HepG2 (cell line): ENCODE results near the gene CCDC117. TPM values are rescaled to one million over a fixed set of nuclear protein-coding genes. Genes with fewer than 3 reads are reported as not detected.
A peak's percentile ranks its signal among the peaks of the same experiment; 100 is the strongest.

Experiments
- AFF4 ChIP-seq: sonication (generic); formaldehyde crosslinking; IDR thresholded peaks from 2 replicates; pipeline ENCODE4 v1.4.0; 2020; ENCODE audit warnings: missing genetic modification reagents
- ELF3 ChIP-seq: IDR thresholded peaks from 2 replicates; pipeline ENCODE4 v1.6.1; 2016; ENCODE audit warnings: missing genetic modification reagents, missing compliant biosample characterization
- GATAD1 ChIP-seq: IDR thresholded peaks from 2 replicates; pipeline ENCODE4 v1.6.1; 2016; ENCODE audit warnings: missing genetic modification reagents, missing compliant biosample characterization
- GRHL1 ChIP-seq: sonication (generic); formaldehyde crosslinking; conservative IDR thresholded peaks from 2 replicates; pipeline ENCODE4 v1.8.0; 2022; ENCODE audit warnings: missing genetic modification reagents
- HDAC1 ChIP-seq: sonication (generic); formaldehyde crosslinking; IDR thresholded peaks from 2 replicates; pipeline ENCODE4 v1.5.1; 2020; ENCODE audit warnings: mild to moderate bottlenecking, missing genetic modification reagents
- HNRNPUL1 ChIP-seq: fragments of 200-400 bp; formaldehyde crosslinking; IDR thresholded peaks from 2 replicates; pipeline ENCODE4 v1.6.1; 2017; ENCODE audit warnings: low read depth, mild to moderate bottlenecking, low read length, moderate library complexity
- HOMEZ ChIP-seq: IDR thresholded peaks from 2 replicates; pipeline ENCODE4 v1.6.1; 2016; ENCODE audit warnings: low read depth
- HOXA3 ChIP-seq: sonication (generic); formaldehyde crosslinking; IDR thresholded peaks from 2 replicates; pipeline ENCODE4 v1.5.0; 2020; ENCODE audit warnings: missing genetic modification reagents
- MBNL3 ChIP-seq: fragments of 250-450 bp; sonication (Bioruptor Pico); conservative IDR thresholded peaks from 2 replicates; pipeline ENCODE4 v1.8.0; 2022; ENCODE audit warnings: mild to moderate bottlenecking, inconsistent platforms
- TEAD3 ChIP-seq: optimal IDR thresholded peaks from 2 replicates; pipeline ENCODE3; 2016; ENCODE audit warnings: borderline replicate concordance
- TRIM22 ChIP-seq: fragments of 450-650 bp; IDR thresholded peaks from 2 replicates; pipeline ENCODE4 v1.6.1; 2017
- ZEB1 ChIP-seq: IDR thresholded peaks from 2 replicates; pipeline ENCODE4 v1.6.1; 2012; ENCODE audit warnings: mild to moderate bottlenecking, low read depth, inconsistent platforms; ENCODE audit not compliant: insufficient replicate concordance
- ZFP1 ChIP-seq: IDR thresholded peaks from 2 replicates; pipeline ENCODE4 v1.6.1; 2016
- ZFP41 ChIP-seq: sonication (generic); formaldehyde crosslinking; IDR thresholded peaks from 2 replicates; pipeline ENCODE4 v1.4.0; 2020; ENCODE audit warnings: mild to moderate bottlenecking, missing genetic modification reagents, borderline replicate concordance
- ZNF12 ChIP-seq: sonication (generic); formaldehyde crosslinking; IDR thresholded peaks from 2 replicates; pipeline ENCODE4 v1.5.0; 2020; ENCODE audit warnings: missing genetic modification reagents
- ZNF691 ChIP-seq: sonication (generic); formaldehyde crosslinking; IDR thresholded peaks from 2 replicates; pipeline ENCODE4 v1.4.0; 2020; ENCODE audit warnings: missing genetic modification reagents, low read depth, mild to moderate bottlenecking, borderline replicate concordance
- ZNF7 ChIP-seq: IDR thresholded peaks from 2 replicates; pipeline ENCODE4 v1.6.1; 2016; ENCODE audit warnings: missing biosample characterization, missing genetic modification reagents
- ZNF782 ChIP-seq: sonication (generic); formaldehyde crosslinking; IDR thresholded peaks from 2 replicates; pipeline ENCODE4 v1.4.0; 2020; ENCODE audit warnings: missing genetic modification reagents, mild to moderate bottlenecking, borderline replicate concordance
- ZUFSP ChIP-seq: sonication (generic); formaldehyde crosslinking; IDR thresholded peaks from 2 replicates; pipeline ENCODE4 v1.9.0; 2021; ENCODE audit warnings: missing genetic modification reagents, mild to moderate bottlenecking, borderline replicate concordance
- polyA plus RNA-seq, 8 experiments: library from polyadenylated mRNA; depleted of rRNA in 3 of 8; stranded (reverse) in 7 of 8; unstranded in 1 of 8; fragments of >200 nt; fragmentation: Illumina TruSeq in 4 of 8; extraction: Trizol in 4 of 8; gene quantifications; 2 replicates each; pipeline versions ENCODE4 v1.2.1 to v1.2.3, GENCODE V29; 2011 to 2016; ENCODE audit warnings: low read depth in 4 of 8, missing spikeins in 1 of 8, mixed read lengths in 1 of 8; ENCODE audit not compliant: insufficient read depth in 1 of 8
- total RNA-seq, 5 experiments: library from RNA; depleted of rRNA; stranded (reverse); fragments of >200 nt; fragmentation: Illumina TruSeq; extraction: Trizol; gene quantifications; 2 replicates each; pipeline ENCODE4 v1.2.3, GENCODE V29; 2016; ENCODE audit warnings: low read depth in 1 of 5

Gene CCDC117
- total and polyA plus RNA-seq, 2 of the 13 experiments (the other 11 are each of a cell fraction or from before 2014, with no cell fraction given), result 12.6 to 34.2 TPM

- TF ChIP-seq HNRNPUL1 (no peak), ZUFSP (no peak), ZEB1 (no peak), ZFP1 (CRISPR knock-in tag) (no peak), HDAC1 (CRISPR knock-in tag) (peak; percentile 75; the same call in 1 of the 2 replicates), ZFP41 (CRISPR knock-in tag) (no peak; the same call in 1 of the 2 replicates), ZNF782 (CRISPR knock-in tag) (no peak), ZNF691 (CRISPR knock-in tag) (no peak), GRHL1 (no peak), TEAD3 (peak; percentile 70), HOXA3 (CRISPR knock-in tag) (peak; percentile 95), TRIM22 (no peak), AFF4 (no peak), GATAD1 (CRISPR knock-in tag) (peak; percentile 81), ZNF12 (CRISPR knock-in tag) (no peak), ZNF7 (CRISPR knock-in tag) (no peak), MBNL3 (CRISPR knock-in tag) (no peak), ELF3 (CRISPR knock-in tag) (peak; percentile 68), HOMEZ (CRISPR knock-in tag) (no peak)
Observed at GRCh38 chr22:28772633-28773460, at the start of gene CCDC117 (continued).
